PC-9 (cell line): ENCODE results near the gene NEO1. TPM values are rescaled to one million over a fixed set of nuclear protein-coding genes. Genes with fewer than 3 reads are reported as not detected.

Source experiments
- BruUV-seq: library from RNA; stranded (reverse); fragments of 400-500 nt; replicated peaks from 2 replicates; lab custom pipeline; 2021; lab: Mats Ljungman, UMichigan
- CTCF ChIA-PET: fragments of 300-600 bp; sonication (Branson Sonifier 250); formaldehyde crosslinking; loops from one replicate; lab custom pipeline; 2022; ENCODE audit warnings: antibody characterized with exemption; lab: Charles Lee
- POLR2A ChIA-PET: fragments of 300-600 bp; sonication (Branson Sonifier 250); formaldehyde crosslinking; loops from one replicate; lab custom pipeline; 2022; ENCODE audit warnings: antibody characterized with exemption; ENCODE audit not compliant: unreplicated experiment; lab: Charles Lee
- DNase-seq, 2 experiments: peaks; one replicate each; pipeline versions ENCODE4 v3.0.0 to v3.0.0-alpha.2; 2015 to 2022; ENCODE audit warnings: mixed read lengths in 1 of 2
- H2AFZ ChIP-seq: fragments of 200-600 bp; sonication (generic); 2 replicates; pipeline ENCODE4 v1.8.1; 2017; ENCODE audit warnings: antibody characterized with exemption
- H3F3A ChIP-seq: fragments of 200-600 bp; sonication (generic); 2 replicates; pipeline ENCODE4 v1.8.1; 2017; ENCODE audit warnings: antibody characterized with exemption, mild to moderate bottlenecking, low read depth; ENCODE audit not compliant: insufficient read depth
- H3K27ac ChIP-seq: fragments of 200-600 bp; sonication (generic); 2 replicates; pipeline ENCODE4 v1.6.1; 2016; ENCODE audit warnings: mixed run types
- H3K27me3 ChIP-seq: fragments of 200-600 bp; sonication (generic); 2 replicates; pipeline ENCODE4 v1.6.1; 2016; ENCODE audit warnings: low read depth, mixed run types; ENCODE audit not compliant: insufficient read depth
- H3K36me3 ChIP-seq: fragments of 200-600 bp; sonication (generic); 2 replicates; pipeline ENCODE4 v1.6.1; 2016; ENCODE audit warnings: low read depth, mixed run types
- H3K4me1 ChIP-seq: fragments of 200-600 bp; sonication (generic); replicated peaks from 2 replicates; pipeline ENCODE4 v1.6.1; 2016; ENCODE audit warnings: mixed run types; ENCODE audit not compliant: insufficient read depth
- H3K4me2 ChIP-seq: fragments of 200-600 bp; sonication (generic); 2 replicates; pipeline ENCODE4 v1.6.1; 2017; ENCODE audit warnings: mixed run types
- H3K4me3 ChIP-seq: fragments of 200-600 bp; sonication (generic); 2 replicates; pipeline ENCODE4 v1.6.1; 2016; ENCODE audit warnings: mixed run types
- H3K79me2 ChIP-seq: fragments of 200-600 bp; sonication (generic); 2 replicates; pipeline ENCODE4 v1.6.1; 2017; ENCODE audit warnings: low read depth, mixed run types
- H3K9me2 ChIP-seq: fragments of 200-600 bp; sonication (generic); 2 replicates; pipeline ENCODE4 v1.8.1; 2017; ENCODE audit warnings: mild to moderate bottlenecking; ENCODE audit not compliant: insufficient read depth
- H3K9me3 ChIP-seq: fragments of 200-600 bp; sonication (generic); 2 replicates; pipeline ENCODE4 v1.8.1; 2016; ENCODE audit warnings: low read depth; ENCODE audit not compliant: insufficient read depth
- H4K20me1 ChIP-seq: fragments of 200-600 bp; sonication (generic); 2 replicates; pipeline ENCODE4 v1.8.1; 2017; ENCODE audit not compliant: insufficient read depth
- EZH2 ChIP-seq: fragments of 200-600 bp; sonication (generic); IDR thresholded peaks from 2 replicates; pipeline ENCODE4 v1.8.0; 2017; ENCODE audit warnings: antibody characterized with exemption, low read depth
- intact Hi-C: fragments of 100-400 bp; cut with micrococcal nuclease; formaldehyde crosslinking; loops from one replicate; pipeline ENCODE4 v1.10.0; 2022; ENCODE audit not compliant: unreplicated experiment
- total RNA-seq: library from RNA; stranded (reverse); gene quantifications from 2 replicates; pipeline ENCODE4 v1.2.3, GENCODE V29; 2021
- TF ChIP-seq, protein P1 (sequence below): fragments of 200-600 bp; sonication (generic); conservative IDR thresholded peaks from 2 replicates; pipeline ENCODE4 v1.6.1; 2017; ENCODE audit warnings: mixed run types, antibody characterized with exemption, mild to moderate bottlenecking, moderate library complexity

NEO1 gene
- total RNA-seq, 1 experiment from 2014 or later, result 5.2 TPM

DNA sequence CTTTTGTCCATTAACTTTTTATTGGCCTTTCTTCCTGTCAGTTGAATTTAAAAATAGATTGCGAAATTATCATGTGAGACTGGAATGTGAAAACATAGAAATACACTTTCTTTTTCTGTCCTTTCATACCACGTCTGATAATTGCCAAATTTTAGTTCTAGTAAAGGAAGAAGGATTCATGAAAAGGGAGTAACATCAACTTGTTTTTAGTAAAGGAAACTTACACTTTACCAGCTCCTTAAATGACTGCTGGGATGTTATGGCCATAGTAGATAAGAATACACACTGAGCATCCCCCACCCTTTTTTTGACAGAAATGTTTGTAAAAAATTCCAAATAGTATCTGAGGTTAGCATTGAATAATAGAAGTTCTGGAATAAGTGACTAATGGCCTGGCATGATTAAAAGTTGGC, 137.9 kb downstream of the NEO1 start:
- Histone ChIP-seq H3K4me2 (no peak overlapping the region), H4K20me1 (no peaks in the 10 kb centered on the region), H3K4me1 (no peaks in the 10 kb centered on the region), H3K9me2 (no peaks in the 10 kb centered on the region), H3K27me3 (no peaks in the 10 kb centered on the region), H2AFZ (no peak overlapping the region), H3K9me3 (no peaks in the 10 kb centered on the region), H3F3A (no peaks in the 10 kb centered on the region), H3K4me3 (no peak overlapping the region), H3K27ac (no peak overlapping the region), H3K79me2 (no peaks in the 10 kb centered on the region), H3K36me3 (no peaks in the 10 kb centered on the region)
- CTCF ChIA-PET, result interaction anchor here (0.6 kb wide), 1 partner anchor 738 kb away, joined by 19 read pairs; no protein-coding TSS in a partner anchor
- no peak for TF ChIP-seq EZH2
- TF ChIP-seq, protein P1, sequence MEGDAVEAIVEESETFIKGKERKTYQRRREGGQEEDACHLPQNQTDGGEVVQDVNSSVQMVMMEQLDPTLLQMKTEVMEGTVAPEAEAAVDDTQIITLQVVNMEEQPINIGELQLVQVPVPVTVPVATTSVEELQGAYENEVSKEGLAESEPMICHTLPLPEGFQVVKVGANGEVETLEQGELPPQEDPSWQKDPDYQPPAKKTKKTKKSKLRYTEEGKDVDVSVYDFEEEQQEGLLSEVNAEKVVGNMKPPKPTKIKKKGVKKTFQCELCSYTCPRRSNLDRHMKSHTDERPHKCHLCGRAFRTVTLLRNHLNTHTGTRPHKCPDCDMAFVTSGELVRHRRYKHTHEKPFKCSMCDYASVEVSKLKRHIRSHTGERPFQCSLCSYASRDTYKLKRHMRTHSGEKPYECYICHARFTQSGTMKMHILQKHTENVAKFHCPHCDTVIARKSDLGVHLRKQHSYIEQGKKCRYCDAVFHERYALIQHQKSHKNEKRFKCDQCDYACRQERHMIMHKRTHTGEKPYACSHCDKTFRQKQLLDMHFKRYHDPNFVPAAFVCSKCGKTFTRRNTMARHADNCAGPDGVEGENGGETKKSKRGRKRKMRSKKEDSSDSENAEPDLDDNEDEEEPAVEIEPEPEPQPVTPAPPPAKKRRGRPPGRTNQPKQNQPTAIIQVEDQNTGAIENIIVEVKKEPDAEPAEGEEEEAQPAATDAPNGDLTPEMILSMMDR, result no peak
- POLR2A ChIA-PET, result no interaction called here
- intact Hi-C loops, result no loop called here
- no TSS peak for BruUV-seq
- no peak for DNase-seq

DNA sequence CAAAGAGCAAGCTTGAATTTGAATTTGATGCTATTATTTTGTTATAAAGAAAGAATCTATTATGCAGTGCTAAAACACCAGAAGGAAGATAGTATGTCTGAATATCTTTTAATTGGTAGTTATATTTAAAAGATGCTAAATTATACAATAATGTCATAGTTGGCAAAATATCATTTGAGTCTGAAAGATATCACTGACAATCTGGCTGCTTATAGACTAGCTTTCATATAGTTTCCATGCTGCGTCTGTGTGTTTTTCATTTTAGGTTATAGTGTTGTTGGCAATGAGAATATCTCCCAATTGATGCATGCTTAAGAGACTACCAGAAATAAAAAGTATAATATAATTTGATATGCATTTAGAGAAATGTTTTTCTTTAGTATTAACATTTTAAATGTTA, 142.9 kb downstream of the NEO1 start:
- Histone ChIP-seq H4K20me1 (no peaks in the 10 kb centered on the region), H3F3A (no peaks in the 10 kb centered on the region; the same call in 1 of the 2 replicates), H3K9me3 (no peaks in the 10 kb centered on the region), H3K27me3 (no peaks in the 10 kb centered on the region), H2AFZ (no peak overlapping the region), H3K4me2 (no peak overlapping the region), H3K79me2 (no peaks in the 10 kb centered on the region), H3K4me1 (no peaks in the 10 kb centered on the region), H3K36me3 (no peaks in the 10 kb centered on the region), H3K27ac (no peak overlapping the region), H3K9me2 (no peaks in the 10 kb centered on the region), H3K4me3 (no peak overlapping the region)
- BruUV-seq, result no TSS peak
- CTCF ChIA-PET, result no interaction called here
- intact Hi-C loops, result no loop called here
- POLR2A ChIA-PET, result no interaction called here
- TF ChIP-seq, protein P1, result no peak
- TF ChIP-seq EZH2, result no peak
- DNase-seq, result no peak

DNA sequence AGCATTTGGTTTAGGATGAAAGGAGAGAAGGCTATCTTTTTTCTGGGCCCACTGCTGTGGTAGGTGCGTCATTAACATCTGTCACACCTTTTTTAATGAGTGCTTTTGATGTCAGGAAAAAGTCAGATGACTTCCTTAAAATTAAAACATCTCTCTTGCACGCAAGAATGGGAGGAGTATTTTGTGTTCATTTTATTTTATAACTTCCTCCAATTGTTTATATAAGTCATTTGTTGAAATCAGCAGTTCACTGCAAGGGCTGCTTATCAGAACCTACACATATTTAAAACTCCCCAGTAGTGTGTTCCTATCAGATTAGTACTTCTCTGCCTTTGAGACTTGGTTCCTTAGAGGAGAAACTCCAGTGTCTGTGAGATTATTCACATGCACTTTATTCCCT, 143.8 kb downstream of the NEO1 start:
- POLR2A ChIA-PET, result no interaction called here
- CTCF ChIA-PET, result no interaction called here
- intact Hi-C loops, result no loop called here

More for the DNA sequence above, 143.8 kb downstream of the NEO1 start:
- Histone ChIP-seq H4K20me1 (no peaks in the 10 kb centered on the region), H3K4me1 (no peaks in the 10 kb centered on the region), H3K79me2 (no peaks in the 10 kb centered on the region), H2AFZ (no peak overlapping the region), H3K27ac (no peak overlapping the region), H3K9me2 (no peaks in the 10 kb centered on the region), H3K4me3 (no peak overlapping the region), H3F3A (no peaks in the 10 kb centered on the region; the same call in 1 of the 2 replicates), H3K9me3 (no peaks in the 10 kb centered on the region), H3K27me3 (no peaks in the 10 kb centered on the region), H3K36me3 (no peaks in the 10 kb centered on the region), H3K4me2 (no peak overlapping the region)
- BruUV-seq, result no TSS peak
- TF ChIP-seq EZH2, result no peak
- TF ChIP-seq, protein P1, result no peak
- no peak for DNase-seq
